ENCODE data around the gene WNT2.

GRCh38 chr7:117325836-117326235 is 3.0 kb upstream of the WNT2 start:
- TF ChIP-seq CTCF (IDR thresholded peaks at IDR 0.05; ENCODE audit: insufficient read depth, low read length, poor library complexity, severe bottlenecking) (no peak), EZH2phosphoT487 (conservative IDR thresholded peaks at IDR 0.05; ENCODE audit: low read length) (no peak)
